Stomach (tissue), 9 donors: ENCODE data around the gene CACNA1H. TPM values are rescaled to one million over a fixed set of nuclear protein-coding genes. Genes with fewer than 3 reads are reported as not detected.

Source experiments
- DNase-seq, 2 donors: peaks; one replicate each; pipeline versions ENCODE4 v3.0.0 to v3.0.0-alpha.2; 2013 to 2019
- H3K27ac ChIP-seq, 5 donors: fragments of 200-600 bp in 4 of 5; sonication (generic) in 4 of 5; one replicate each; pipeline ENCODE4 v1.5.1; 2013 to 2019; ENCODE audit warnings: mild to moderate bottlenecking in 1 of 5, moderate library complexity in 1 of 5
- H3K27me3 ChIP-seq, 3 donors: fragments of 200-600 bp; sonication (generic); one replicate each; pipeline ENCODE4 v1.5.1; 2017 to 2019; ENCODE audit warnings: mixed run types in 1 of 3
- H3K36me3 ChIP-seq, 4 donors: fragments of 200-600 bp; sonication (generic); 1 replicate in 3 of 4; 2 replicates in 1 of 4; pipeline ENCODE4 v1.5.1; 2016 to 2019
- H3K4me1 ChIP-seq, 4 donors: fragments of 200-600 bp; sonication (generic); one replicate each; pipeline ENCODE4 v1.5.1; 2016 to 2019
- H3K4me3 ChIP-seq, 4 donors: fragments of 200-600 bp; sonication (generic) in 3 of 4; one replicate each; pipeline ENCODE4 v1.5.1; 2016 to 2019; ENCODE audit warnings: mild to moderate bottlenecking in 1 of 4
- H3K9me3 ChIP-seq, 4 donors: fragments of 200-600 bp; sonication (generic); one replicate each; pipeline ENCODE4 v1.5.1; 2016 to 2019
- EP300 ChIP-seq: sonication (generic); formaldehyde crosslinking; IDR thresholded peaks from one replicate; pipeline ENCODE4 v1.6.1; 2017; ENCODE audit warnings: antibody characterized with exemption
- POLR2A ChIP-seq, 4 donors: fragments of 450-650 bp; IDR thresholded peaks; one replicate each; pipeline ENCODE4 v1.6.1; 2016; ENCODE audit warnings: antibody characterized with exemption in 4 of 4, control low read depth in 2 of 4, mild to moderate bottlenecking in 1 of 4, moderate library complexity in 1 of 4
- POLR2AphosphoS5 ChIP-seq, 3 donors: sonication (generic); formaldehyde crosslinking; IDR thresholded peaks; one replicate each; pipeline ENCODE4 v1.6.1; 2016; ENCODE audit warnings: antibody characterized with exemption in 3 of 3
- WGBS, 5 donors: extraction: QIAGEN DNeasy Blood & Tissue Kit in 3 of 5; methylation state at CpG; one replicate each; pipeline versions ENCODE4 v1.1.5 to v1.1.7; 2013 to 2018; 5-methylcytosine and 5-hydroxymethylcytosine counted together
- intact Hi-C: fragments of 100-400 bp; cut with DNase I; formaldehyde crosslinking; loops from one replicate; pipeline ENCODE4 v1.15.1; 2023; ENCODE audit warnings: low total_unique reads
- polyA plus RNA-seq, 3 donors: library from polyadenylated mRNA; stranded (reverse); fragments of 200-250 nt; gene quantifications; one replicate each; pipeline ENCODE4 v1.2.3, GENCODE V29; 2013
- total RNA-seq, 5 donors: library from RNA; depleted of rRNA; stranded (reverse); fragments of >200 nt; gene quantifications; one replicate each; pipeline versions ENCODE4 v1.1.0 to v1.2.3, GENCODE V29; 2014 to 2016
- TF ChIP-seq, protein P1 (sequence below), 7 experiments: fragments of 450-650 bp in 4 of 7; fragments of 200-600 bp in 3 of 7; sonication (generic) in 3 of 7; IDR thresholded peaks; one replicate each; pipeline ENCODE4 v1.5.1; 2016 to 2019; ENCODE audit warnings: antibody characterized with exemption in 7 of 7, control low read depth in 2 of 7, mild to moderate bottlenecking in 1 of 7
- donor health status: healthy with polysubstance abuse.
- donor health status: Bipolar disorder and iron deficiency.
- donor health status: healthy.

Gene CACNA1H
- total and polyA plus RNA-seq, 8 donors: 1.5 to 49.6 (median 19.6) TPM

DNA sequence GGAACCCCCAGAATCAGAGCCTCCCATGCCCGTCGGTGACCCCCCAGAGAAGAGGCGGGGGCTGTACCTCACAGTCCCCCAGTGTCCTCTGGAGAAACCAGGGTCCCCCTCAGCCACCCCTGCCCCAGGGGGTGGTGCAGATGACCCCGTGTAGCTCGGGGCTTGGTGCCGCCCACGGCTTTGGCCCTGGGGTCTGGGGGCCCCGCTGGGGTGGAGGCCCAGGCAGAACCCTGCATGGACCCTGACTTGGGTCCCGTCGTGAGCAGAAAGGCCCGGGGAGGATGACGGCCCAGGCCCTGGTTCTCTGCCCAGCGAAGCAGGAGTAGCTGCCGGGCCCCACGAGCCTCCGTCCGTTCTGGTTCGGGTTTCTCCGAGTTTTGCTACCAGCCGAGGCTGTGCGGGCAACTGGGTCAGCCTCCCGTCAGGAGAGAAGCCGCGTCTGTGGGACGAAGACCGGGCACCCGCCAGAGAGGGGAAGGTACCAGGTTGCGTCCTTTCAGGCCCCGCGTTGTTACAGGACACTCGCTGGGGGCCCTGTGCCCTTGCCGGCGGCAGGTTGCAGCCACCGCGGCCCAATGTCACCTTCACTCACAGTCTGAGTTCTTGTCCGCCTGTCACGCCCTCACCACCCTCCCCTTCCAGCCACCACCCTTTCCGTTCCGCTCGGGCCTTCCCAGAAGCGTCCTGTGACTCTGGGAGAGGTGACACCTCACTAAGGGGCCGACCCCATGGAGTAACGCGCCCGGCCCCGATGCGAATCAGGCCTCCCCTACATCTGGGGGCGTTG, 68.1 kb downstream of the CACNA1H start:
- WGBS, 5 donors: 70 to 84% (median 81%) methylated on average over 32 to 48 of the region's 48 CpGs
- peaks cover 0 to 63% (median 42%) of the 10 kb centered on the region in 4 donors for H3K36me3 ChIP-seq
- H3K4me1 ChIP-seq: peaks cover 11 to 21% (median 16%) of the 10 kb centered on the region in 4 donors
- intact Hi-C loops: no loop called here
- TF ChIP-seq POLR2A (IDR thresholded peaks at IDR 0.05): no peak
- TF ChIP-seq, protein P1, sequence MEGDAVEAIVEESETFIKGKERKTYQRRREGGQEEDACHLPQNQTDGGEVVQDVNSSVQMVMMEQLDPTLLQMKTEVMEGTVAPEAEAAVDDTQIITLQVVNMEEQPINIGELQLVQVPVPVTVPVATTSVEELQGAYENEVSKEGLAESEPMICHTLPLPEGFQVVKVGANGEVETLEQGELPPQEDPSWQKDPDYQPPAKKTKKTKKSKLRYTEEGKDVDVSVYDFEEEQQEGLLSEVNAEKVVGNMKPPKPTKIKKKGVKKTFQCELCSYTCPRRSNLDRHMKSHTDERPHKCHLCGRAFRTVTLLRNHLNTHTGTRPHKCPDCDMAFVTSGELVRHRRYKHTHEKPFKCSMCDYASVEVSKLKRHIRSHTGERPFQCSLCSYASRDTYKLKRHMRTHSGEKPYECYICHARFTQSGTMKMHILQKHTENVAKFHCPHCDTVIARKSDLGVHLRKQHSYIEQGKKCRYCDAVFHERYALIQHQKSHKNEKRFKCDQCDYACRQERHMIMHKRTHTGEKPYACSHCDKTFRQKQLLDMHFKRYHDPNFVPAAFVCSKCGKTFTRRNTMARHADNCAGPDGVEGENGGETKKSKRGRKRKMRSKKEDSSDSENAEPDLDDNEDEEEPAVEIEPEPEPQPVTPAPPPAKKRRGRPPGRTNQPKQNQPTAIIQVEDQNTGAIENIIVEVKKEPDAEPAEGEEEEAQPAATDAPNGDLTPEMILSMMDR (IDR thresholded peaks at IDR 0.05): no peak
- no peak overlapping the region for H3K4me3 ChIP-seq
- H3K9me3 ChIP-seq: no peaks in the 10 kb centered on the region
- no peaks in the 10 kb centered on the region for H3K27me3 ChIP-seq
- H3K27ac ChIP-seq: no peak overlapping the region
- DNase-seq: peak in 1 of 2 donors; percentile 56

DNA sequence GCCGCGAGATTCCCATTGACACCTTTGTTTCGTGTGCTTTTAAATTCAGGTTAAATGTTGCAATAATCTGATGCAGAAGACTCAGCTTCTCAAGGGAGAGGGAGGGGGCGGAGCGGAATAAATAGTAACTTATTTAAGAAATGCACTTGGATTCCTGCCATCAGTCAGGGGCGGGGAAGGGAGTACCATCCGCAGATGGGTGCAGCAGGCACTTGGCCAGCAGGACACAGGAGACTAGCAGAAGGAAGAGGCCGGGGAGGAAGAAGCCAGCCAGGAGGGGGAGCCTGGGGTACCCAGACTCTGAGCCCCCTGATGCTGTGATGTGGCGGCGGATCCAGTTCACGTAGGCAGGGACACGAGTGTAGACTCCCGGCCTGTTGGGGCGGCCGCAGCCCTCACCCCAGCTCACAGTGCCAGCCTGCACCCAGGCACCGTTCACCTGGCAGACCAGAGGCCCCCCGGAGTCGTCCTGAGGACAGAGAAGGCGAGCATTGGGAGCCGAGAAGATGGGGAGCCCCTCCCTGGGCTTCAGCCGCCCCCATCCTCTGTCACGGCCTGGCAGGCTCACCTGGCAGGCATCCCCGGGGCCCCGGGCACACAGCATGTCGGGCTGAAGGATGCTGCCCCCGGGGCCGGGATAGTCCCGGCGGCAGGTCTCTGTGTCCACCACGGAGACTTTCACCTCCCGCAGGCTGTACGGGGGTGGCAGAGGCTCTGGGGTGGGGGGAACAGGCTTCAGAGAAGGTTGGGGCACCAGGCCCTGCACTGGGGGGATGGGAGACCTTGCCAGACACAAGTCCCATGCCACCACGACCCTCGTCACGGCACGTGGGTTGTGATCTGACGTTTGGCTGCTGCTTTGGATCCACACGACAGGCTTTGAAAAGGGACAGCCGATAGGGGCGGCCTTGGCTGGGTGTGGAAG, 69.0 kb downstream of the CACNA1H start:
- no peaks in the 10 kb centered on the region for H3K27me3 ChIP-seq
- TF ChIP-seq POLR2A (IDR thresholded peaks at IDR 0.05) (no peak), EP300 (no peak), POLR2AphosphoS5 (IDR thresholded peaks at IDR 0.05) (no peak)
- TF ChIP-seq, protein P1 (IDR thresholded peaks at IDR 0.05): no peak
- H3K9me3 ChIP-seq: no peaks in the 10 kb centered on the region
- H3K4me1 ChIP-seq: peaks cover 11 to 26% (median 19%) of the 10 kb centered on the region in 4 donors
- 77 to 85% (median 79%) methylated on average over 32 to 40 of the region's 40 CpGs for WGBS, 5 donors
- intact Hi-C loops: no loop called here
- no peak overlapping the region for H3K27ac ChIP-seq
- H3K36me3 ChIP-seq: peaks cover 0 to 54% (median 35%) of the 10 kb centered on the region in 4 donors
- DNase-seq: no peak
- H3K4me3 ChIP-seq: no peak overlapping the region

DNA sequence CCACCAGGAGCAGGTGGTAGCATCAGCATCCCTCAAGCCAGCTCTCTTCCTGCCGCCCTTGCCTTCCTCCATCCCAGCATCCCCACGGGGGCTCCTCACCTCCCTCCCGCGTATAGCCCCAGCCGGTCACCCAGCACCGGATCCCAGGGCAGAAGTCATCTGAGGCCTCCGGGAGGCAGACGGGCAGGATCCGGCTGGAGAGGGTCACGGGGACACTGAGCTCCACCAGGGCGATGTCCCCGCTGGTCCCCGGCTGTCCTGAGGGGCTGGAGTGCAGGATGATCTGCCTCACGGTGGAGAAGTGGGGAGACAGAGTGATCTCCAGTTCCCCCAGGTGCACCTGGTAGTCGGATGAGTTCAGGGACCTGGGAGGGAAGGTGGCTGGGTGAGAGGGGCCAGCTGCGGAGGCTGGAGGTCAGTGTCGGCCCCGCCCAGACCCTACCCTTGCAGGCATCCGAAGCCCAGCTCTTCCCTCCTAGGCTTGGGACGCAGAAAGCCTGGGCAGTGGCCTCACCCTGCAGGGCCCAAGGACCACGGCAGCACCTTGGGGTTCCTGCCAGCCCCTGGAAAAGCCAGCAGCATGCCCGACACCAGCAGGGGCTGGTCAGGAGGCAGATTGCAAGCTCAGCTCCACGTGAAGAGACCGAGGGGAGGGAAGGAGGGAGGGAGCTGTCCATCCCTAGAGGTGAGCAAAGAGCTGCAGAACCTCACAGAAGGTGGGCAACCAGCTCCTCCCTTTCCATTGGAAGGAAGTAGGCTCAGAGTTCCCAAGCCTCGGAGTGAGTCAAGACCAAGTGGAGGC, 69.8 kb downstream of the CACNA1H start:
- Histone ChIP-seq H3K9me3 (no peaks in the 10 kb centered on the region), H3K27me3 (no peaks in the 10 kb centered on the region)
- intact Hi-C loops: no loop called here

More for the DNA sequence above, 69.8 kb downstream of the CACNA1H start:
- 67 to 81% (median 73%) methylated on average over 19 to 25 of the region's 25 CpGs for WGBS, 5 donors
- no peak for DNase-seq
- H3K36me3 ChIP-seq: peaks cover 0 to 45% (median 26%) of the 10 kb centered on the region in 4 donors
- H3K4me3 ChIP-seq: no peak overlapping the region
- peaks cover 11 to 26% (median 22%) of the 10 kb centered on the region in 4 donors for H3K4me1 ChIP-seq
- TF ChIP-seq, protein P1 (IDR thresholded peaks at IDR 0.05): no peak
- no peak for TF ChIP-seq POLR2A (IDR thresholded peaks at IDR 0.05)
- no peak for TF ChIP-seq POLR2AphosphoS5 (IDR thresholded peaks at IDR 0.05)
- no peak overlapping the region for H3K27ac ChIP-seq
